Activated naive CD8-positive, alpha-beta T cell treated with anti-CD3 and anti-CD28 coated beads for 36 hours (primary cell): Measurements from ENCODE around the gene NUP214. TPM values are rescaled to one million over a fixed set of nuclear protein-coding genes. Genes with fewer than 3 reads are reported as not detected.
"Not testable (repeated sequence)": the region's sequence is repeated elsewhere in the genome, so short reads cannot be mapped to it uniquely, and the experiment has no call there.

ENCODE experiments used
- DNase-seq: peaks from one replicate; pipeline ENCODE4 v3.0.0; 2021
- H3K27ac Mint-ChIP-seq: one replicate; pipeline ENCODE4 v1.8.0; 2022; ENCODE audit warnings: mild to moderate bottlenecking, moderate library complexity, mixed read lengths
- H3K27me3 Mint-ChIP-seq: one replicate; pipeline ENCODE4 v1.8.0; 2022; ENCODE audit warnings: mild to moderate bottlenecking, mixed read lengths
- H3K36me3 Mint-ChIP-seq: one replicate; pipeline ENCODE4 v1.8.0; 2021; ENCODE audit warnings: mild to moderate bottlenecking, mixed read lengths
- H3K4me1 Mint-ChIP-seq: one replicate; pipeline ENCODE4 v1.8.0; 2021; ENCODE audit warnings: mixed read lengths
- H3K4me3 Mint-ChIP-seq: one replicate; pipeline ENCODE4 v1.8.0; 2022; ENCODE audit warnings: mild to moderate bottlenecking, moderate library complexity, mixed read lengths
- H3K9me3 Mint-ChIP-seq: one replicate; pipeline ENCODE4 v1.8.0; 2022; ENCODE audit warnings: mixed read lengths
- total RNA-seq, 2 experiments: library from RNA; stranded (reverse); gene quantifications; one replicate each; pipeline ENCODE4 v1.2.3, GENCODE V29; 2021

The NUP214 gene
- total RNA-seq, 2 experiments from 2014 or later: 68.2 to 73.2 TPM

- no peak for DNase-seq
- Mint-ChIP-seq H3K36me3 (no peaks in the 10 kb centered on the region), H3K4me1 (peaks cover 6% of the 10 kb centered on the region), H3K27ac (no peak overlapping the region), H3K27me3 (peaks cover 31% of the 10 kb centered on the region), H3K4me3 (no peak overlapping the region), H3K9me3 (no peaks in the 10 kb centered on the region)
Observed at GRCh38 chr9:131092548-131093440, 32.6 kb upstream of the NUP214 start.

DNA sequence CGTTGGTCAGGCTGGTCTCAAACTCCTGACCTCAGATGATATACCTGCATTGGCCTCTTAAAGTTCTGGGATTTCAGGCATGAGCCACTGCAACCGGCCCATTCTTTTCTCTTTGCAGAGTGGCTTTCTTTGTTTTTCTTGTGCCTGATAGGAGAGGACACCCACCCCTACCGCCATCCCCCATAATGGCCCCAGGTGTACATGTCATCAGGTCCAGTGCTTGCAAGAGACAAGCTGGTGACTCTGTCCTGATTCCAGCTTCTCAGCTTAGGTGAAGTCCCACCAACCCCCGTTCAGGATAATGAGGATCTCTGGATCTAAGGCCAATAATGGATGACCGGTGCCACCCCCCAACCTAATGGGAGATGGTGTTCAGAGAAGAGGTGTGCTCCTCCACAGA is 31.4 kb upstream of the NUP214 start:
- peaks cover 6% of the 10 kb centered on the region for H3K4me1 Mint-ChIP-seq
- peaks cover 34% of the 10 kb centered on the region for H3K27me3 Mint-ChIP-seq
- DNase-seq: no peak
- no peak overlapping the region for H3K4me3 Mint-ChIP-seq
- no peaks in the 10 kb centered on the region for H3K9me3 Mint-ChIP-seq
- H3K27ac Mint-ChIP-seq: no peak overlapping the region
- H3K36me3 Mint-ChIP-seq: no peaks in the 10 kb centered on the region

DNA sequence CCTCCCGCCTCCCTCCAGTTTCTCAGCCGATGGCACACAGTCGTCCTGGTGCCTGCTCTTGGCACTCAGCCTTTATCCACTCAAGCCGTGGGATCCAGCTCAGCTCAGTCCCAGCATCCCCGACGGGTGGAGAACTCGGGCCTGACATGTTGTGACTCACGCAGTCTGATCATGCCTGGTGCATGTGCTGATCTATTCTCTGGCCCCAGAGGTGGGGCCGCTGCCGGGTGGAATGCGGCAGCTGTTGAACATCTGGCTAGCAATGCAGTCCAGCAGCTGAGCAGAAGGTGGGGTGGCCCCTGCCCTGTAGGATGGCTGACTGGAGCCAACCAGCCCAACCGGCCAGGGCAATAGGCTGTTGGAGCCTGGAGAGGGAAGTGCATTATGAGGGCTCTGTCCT is 30.8 kb upstream of the NUP214 start:
- H3K27me3 Mint-ChIP-seq: peaks cover 34% of the 10 kb centered on the region
- H3K4me3 Mint-ChIP-seq: no peak overlapping the region
- H3K4me1 Mint-ChIP-seq: peaks cover 6% of the 10 kb centered on the region
- H3K9me3 Mint-ChIP-seq: no peaks in the 10 kb centered on the region
- DNase-seq: no peak
- H3K27ac Mint-ChIP-seq: no peak overlapping the region
- no peaks in the 10 kb centered on the region for H3K36me3 Mint-ChIP-seq

GRCh38 chr9:131095666-131096268 is 29.6 kb upstream of the NUP214 start:
- Mint-ChIP-seq H3K9me3 (no peaks in the 10 kb centered on the region), H3K36me3 (no peaks in the 10 kb centered on the region), H3K27ac (no peak overlapping the region), H3K4me3 (peak overlapping the region; percentile 66), H3K27me3 (peaks cover 34% of the 10 kb centered on the region), H3K4me1 (peaks cover 6% of the 10 kb centered on the region)
- no peak for DNase-seq

DNA sequence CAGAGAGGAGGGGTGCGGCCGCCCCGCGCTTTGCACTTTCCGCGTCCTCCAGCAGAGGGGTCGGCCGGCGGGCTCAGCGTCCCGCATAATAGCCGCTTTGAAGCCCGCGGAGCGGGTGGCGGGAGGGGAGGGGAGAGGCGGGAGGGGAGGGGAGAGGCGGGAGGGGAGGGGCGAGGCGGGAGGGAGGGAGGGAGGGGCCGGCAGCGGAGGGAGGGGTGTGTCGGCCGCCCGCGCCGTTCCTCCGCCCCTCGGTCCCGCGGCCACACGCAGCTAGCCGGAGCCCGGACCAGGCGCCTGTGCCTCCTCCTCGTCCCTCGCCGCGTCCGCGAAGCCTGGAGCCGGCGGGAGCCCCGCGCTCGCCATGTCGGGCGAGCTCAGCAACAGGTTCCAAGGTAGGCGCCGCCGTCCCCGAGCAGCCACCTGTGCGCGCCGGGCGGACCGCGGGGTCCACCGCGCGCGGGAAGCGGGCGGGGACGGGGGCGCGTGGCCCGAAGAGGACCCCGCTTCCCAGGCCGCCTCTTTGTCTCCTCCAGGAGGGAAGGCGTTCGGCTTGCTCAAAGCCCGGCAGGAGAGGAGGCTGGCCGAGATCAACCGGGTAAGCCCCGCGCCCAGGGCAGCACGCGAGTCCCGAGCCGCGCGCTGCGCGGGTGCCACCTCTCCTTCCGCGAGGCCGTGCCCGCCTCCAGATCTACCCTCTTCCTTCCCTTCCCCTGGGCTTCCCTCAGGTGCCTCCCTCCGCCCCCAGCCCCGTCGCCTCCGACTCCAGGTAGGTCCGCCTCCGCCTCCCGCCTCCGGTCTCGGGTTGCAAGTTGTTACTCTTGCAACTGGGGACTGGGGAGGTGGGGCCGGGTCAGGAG is 28.9 kb upstream of the NUP214 start, which contains the start of gene AIF1L:
Gene AIF1L (plus strand): TSS at position 263 of the 857 bp plus-strand sequence. CDS start 99 bp downstream, at position 362.
- no peaks in the 10 kb centered on the region for H3K36me3 Mint-ChIP-seq
- peaks cover 6% of the 10 kb centered on the region for H3K4me1 Mint-ChIP-seq
- peak; percentile 40 for DNase-seq
- H3K27me3 Mint-ChIP-seq: peaks cover 34% of the 10 kb centered on the region
- no peak within 1 kb of the TSS for H3K27ac Mint-ChIP-seq
- H3K9me3 Mint-ChIP-seq: no peaks in the 10 kb centered on the region
- peak within 1 kb of the TSS; percentile 66 for H3K4me3 Mint-ChIP-seq

- DNase-seq: no peak
- peaks cover 34% of the 10 kb centered on the region for H3K27me3 Mint-ChIP-seq
- peak overlapping the region; percentile 53 for H3K4me3 Mint-ChIP-seq
- H3K4me1 Mint-ChIP-seq: peaks cover 6% of the 10 kb centered on the region
- no peak overlapping the region for H3K27ac Mint-ChIP-seq
- no peaks in the 10 kb centered on the region for H3K9me3 Mint-ChIP-seq
- no peaks in the 10 kb centered on the region for H3K36me3 Mint-ChIP-seq
Observed at GRCh38 chr9:131097126-131097947, 28.0 kb upstream of the NUP214 start.

- H3K27ac Mint-ChIP-seq: no peak overlapping the region
- H3K36me3 Mint-ChIP-seq: no peaks in the 10 kb centered on the region
- H3K4me3 Mint-ChIP-seq: no peak overlapping the region
- peaks cover 6% of the 10 kb centered on the region for H3K4me1 Mint-ChIP-seq
- H3K27me3 Mint-ChIP-seq: peaks cover 34% of the 10 kb centered on the region
- no peaks in the 10 kb centered on the region for H3K9me3 Mint-ChIP-seq
- DNase-seq: no peak
Observed at GRCh38 chr9:131097948-131098278, 27.5 kb upstream of the NUP214 start.

- H3K4me3 Mint-ChIP-seq: no peak overlapping the region
- no peak overlapping the region for H3K27ac Mint-ChIP-seq
- H3K36me3 Mint-ChIP-seq: no peaks in the 10 kb centered on the region
- peaks cover 6% of the 10 kb centered on the region for H3K4me1 Mint-ChIP-seq
- peaks cover 34% of the 10 kb centered on the region for H3K27me3 Mint-ChIP-seq
- DNase-seq: no peak
- no peaks in the 10 kb centered on the region for H3K9me3 Mint-ChIP-seq
Observed at GRCh38 chr9:131098391-131099101, 26.8 kb upstream of the NUP214 start.

- Mint-ChIP-seq H3K36me3 (no peaks in the 10 kb centered on the region), H3K9me3 (no peaks in the 10 kb centered on the region), H3K4me3 (no peak overlapping the region), H3K4me1 (peaks cover 6% of the 10 kb centered on the region), H3K27ac (no peak overlapping the region), H3K27me3 (peaks cover 33% of the 10 kb centered on the region)
- DNase-seq: no peak
Observed at GRCh38 chr9:131099102-131099606, 26.2 kb upstream of the NUP214 start.

DNA sequence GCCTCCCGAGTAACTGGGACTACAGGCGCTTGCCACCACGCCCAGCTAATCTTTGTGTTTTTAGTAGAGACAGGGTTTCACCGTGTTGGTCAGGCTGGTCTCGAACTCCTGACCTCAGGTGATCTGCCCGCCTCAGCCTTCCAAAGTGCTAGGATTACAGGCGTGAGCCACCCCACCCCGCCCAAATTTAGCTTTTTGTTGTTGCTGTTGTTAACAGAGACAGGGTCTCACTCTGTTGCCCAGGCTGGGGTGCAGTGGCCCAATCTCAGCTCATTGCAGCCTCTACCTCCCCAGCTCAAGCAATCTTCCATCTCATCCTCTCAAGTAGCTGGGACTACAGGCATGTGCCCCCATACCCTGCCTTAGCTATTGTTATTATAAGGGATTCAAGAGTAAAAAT is 25.5 kb upstream of the NUP214 start:
- not testable (repeated sequence) for H3K4me1 Mint-ChIP-seq, H3K27ac Mint-ChIP-seq, H3K9me3 Mint-ChIP-seq, DNase-seq, H3K36me3 Mint-ChIP-seq, H3K4me3 Mint-ChIP-seq
- H3K27me3 Mint-ChIP-seq: peaks cover 26% of the 10 kb centered on the region

DNA sequence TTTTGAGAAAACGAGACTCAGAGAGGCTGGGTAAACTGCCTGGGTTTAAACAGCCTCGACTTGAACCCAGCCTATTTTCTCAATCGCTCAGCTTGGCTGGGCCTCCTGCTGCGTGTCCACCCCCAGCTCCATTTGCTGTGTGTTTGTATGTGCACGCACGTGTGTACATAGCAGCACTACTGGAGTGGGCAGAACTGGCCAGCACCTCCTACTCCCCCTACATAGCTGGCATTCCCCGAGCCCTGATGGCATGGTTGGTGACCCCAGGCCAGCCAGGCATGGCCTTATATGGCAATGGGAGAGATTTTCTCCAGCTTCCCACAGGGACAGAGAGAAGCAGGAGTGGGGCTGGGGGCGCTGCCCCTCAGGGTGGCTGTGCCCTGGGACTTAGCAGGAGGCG is 24.9 kb upstream of the NUP214 start:
- H3K27me3 Mint-ChIP-seq: peaks cover 20% of the 10 kb centered on the region
- H3K4me1 Mint-ChIP-seq: peaks cover 6% of the 10 kb centered on the region
- no peaks in the 10 kb centered on the region for H3K9me3 Mint-ChIP-seq
- H3K27ac Mint-ChIP-seq: no peak overlapping the region
- no peaks in the 10 kb centered on the region for H3K36me3 Mint-ChIP-seq
- no peak for DNase-seq
- H3K4me3 Mint-ChIP-seq: no peak overlapping the region

- no peaks in the 10 kb centered on the region for H3K9me3 Mint-ChIP-seq
- peaks cover 3% of the 10 kb centered on the region for H3K4me1 Mint-ChIP-seq
- peaks cover 13% of the 10 kb centered on the region for H3K27me3 Mint-ChIP-seq
- H3K4me3 Mint-ChIP-seq: no peak overlapping the region
- H3K36me3 Mint-ChIP-seq: no peaks in the 10 kb centered on the region
- no peak for DNase-seq
- no peak overlapping the region for H3K27ac Mint-ChIP-seq
Observed at GRCh38 chr9:131101207-131101964, 24.0 kb upstream of the NUP214 start.

DNA sequence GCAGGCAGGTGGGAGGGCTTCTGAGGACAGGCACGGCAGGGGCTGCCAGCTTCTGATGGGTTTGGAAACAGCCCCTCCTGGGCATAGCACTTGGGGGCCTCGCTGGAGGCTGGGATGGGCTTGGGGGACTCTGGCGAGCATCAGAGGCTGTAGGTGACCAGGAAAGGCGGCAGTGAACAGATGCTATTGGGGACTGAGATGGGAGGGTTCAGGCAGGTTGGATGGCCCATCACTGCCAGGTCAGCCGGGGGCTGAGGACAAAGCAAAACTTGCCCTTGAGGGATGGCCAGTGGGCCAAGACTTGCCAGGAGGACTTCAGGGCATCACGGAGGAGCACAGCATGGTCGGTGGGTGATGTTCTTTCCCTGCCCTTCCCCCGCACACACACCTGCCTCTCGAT is 22.4 kb upstream of the NUP214 start:
- Mint-ChIP-seq H3K36me3 (no peaks in the 10 kb centered on the region), H3K4me3 (no peak overlapping the region), H3K4me1 (no peaks in the 10 kb centered on the region), H3K27ac (no peak overlapping the region), H3K9me3 (no peaks in the 10 kb centered on the region), H3K27me3 (peaks cover 2% of the 10 kb centered on the region)
- no peak for DNase-seq
